ENCODE results near the gene TREML1. TPM values are rescaled to one million over a fixed set of nuclear protein-coding genes. Genes with fewer than 3 reads are reported as not detected.

TREML1 gene
- total RNA-seq, 4 donors from 2014 or later: 8.2 TPM; not detected in 3

DNA sequence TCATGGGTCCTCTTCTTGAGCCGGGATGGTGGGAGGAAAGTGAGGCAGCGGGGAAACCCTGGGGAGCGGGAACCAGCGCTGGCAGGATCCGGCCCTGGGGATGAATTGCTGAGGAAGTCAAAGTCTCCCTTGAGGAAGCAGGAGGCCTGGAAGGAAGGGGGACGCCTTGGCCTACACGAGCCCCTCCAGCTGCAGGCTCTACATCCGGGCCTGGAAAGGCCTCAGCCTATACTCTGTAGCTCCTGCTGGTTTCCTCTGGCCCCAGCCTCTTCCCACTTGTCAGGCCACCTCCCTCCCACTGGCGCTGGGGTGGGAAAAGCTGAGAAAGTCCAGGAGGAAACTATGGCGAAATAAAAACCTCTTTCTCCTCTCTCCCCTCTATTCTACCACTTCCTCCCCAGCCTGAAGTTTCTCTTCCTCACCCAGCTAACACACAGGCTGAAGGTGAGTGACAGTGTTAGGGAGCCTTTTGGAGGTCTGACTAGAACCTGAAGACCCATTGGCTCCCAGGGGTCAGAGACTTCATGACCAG lies 31.9 kb upstream of the TREML1 start:
- H3K4me3 ChIP-seq: no peak overlapping the region
- no peak for TF ChIP-seq POLR2A (IDR thresholded peaks at IDR 0.05)
- TF ChIP-seq, protein P1, sequence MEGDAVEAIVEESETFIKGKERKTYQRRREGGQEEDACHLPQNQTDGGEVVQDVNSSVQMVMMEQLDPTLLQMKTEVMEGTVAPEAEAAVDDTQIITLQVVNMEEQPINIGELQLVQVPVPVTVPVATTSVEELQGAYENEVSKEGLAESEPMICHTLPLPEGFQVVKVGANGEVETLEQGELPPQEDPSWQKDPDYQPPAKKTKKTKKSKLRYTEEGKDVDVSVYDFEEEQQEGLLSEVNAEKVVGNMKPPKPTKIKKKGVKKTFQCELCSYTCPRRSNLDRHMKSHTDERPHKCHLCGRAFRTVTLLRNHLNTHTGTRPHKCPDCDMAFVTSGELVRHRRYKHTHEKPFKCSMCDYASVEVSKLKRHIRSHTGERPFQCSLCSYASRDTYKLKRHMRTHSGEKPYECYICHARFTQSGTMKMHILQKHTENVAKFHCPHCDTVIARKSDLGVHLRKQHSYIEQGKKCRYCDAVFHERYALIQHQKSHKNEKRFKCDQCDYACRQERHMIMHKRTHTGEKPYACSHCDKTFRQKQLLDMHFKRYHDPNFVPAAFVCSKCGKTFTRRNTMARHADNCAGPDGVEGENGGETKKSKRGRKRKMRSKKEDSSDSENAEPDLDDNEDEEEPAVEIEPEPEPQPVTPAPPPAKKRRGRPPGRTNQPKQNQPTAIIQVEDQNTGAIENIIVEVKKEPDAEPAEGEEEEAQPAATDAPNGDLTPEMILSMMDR (IDR thresholded peaks at IDR 0.05): no peak
- DNase-seq: no peak
- no peak overlapping the region for H3K27ac ChIP-seq
- no peaks in the 10 kb centered on the region for H3K27me3 ChIP-seq
- no peaks in the 10 kb centered on the region for H3K4me1 ChIP-seq
- H3K9me3 ChIP-seq: no peaks in the 10 kb centered on the region
- intact Hi-C loops (cut with DNase I; ENCODE audit: low total_unique reads): no loop called here
- no peaks in the 10 kb centered on the region for H3K36me3 ChIP-seq

DNA sequence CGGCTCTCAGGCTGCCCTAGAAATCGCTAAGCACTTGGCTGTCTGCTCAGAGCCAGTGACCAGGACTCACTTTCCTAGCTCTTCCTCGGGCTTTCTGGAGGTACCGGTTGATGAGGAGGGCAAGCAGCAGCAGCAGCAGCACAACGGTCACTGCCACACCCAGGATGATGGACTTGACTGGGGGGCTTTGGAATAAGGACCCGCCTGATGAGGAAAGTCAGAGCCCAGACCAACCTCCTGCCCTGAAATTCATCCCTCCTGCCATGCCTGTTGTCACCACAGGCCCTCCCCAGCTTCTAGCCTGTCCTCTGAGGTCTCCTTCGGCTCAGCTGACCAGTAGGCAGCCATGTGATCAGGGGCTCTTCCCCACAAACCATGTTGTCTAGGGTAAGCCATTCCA lies 30.6 kb upstream of the TREML1 start:
- Histone ChIP-seq H3K27me3 (no peaks in the 10 kb centered on the region), H3K4me1 (no peaks in the 10 kb centered on the region), H3K9me3 (no peaks in the 10 kb centered on the region), H3K27ac (no peak overlapping the region), H3K4me3 (no peak overlapping the region), H3K36me3 (no peaks in the 10 kb centered on the region)
- TF ChIP-seq, protein P1 (IDR thresholded peaks at IDR 0.05): no peak
- TF ChIP-seq POLR2A (IDR thresholded peaks at IDR 0.05): no peak
- intact Hi-C loops (cut with DNase I; ENCODE audit: low total_unique reads): no loop called here
- DNase-seq: no peak

DNA sequence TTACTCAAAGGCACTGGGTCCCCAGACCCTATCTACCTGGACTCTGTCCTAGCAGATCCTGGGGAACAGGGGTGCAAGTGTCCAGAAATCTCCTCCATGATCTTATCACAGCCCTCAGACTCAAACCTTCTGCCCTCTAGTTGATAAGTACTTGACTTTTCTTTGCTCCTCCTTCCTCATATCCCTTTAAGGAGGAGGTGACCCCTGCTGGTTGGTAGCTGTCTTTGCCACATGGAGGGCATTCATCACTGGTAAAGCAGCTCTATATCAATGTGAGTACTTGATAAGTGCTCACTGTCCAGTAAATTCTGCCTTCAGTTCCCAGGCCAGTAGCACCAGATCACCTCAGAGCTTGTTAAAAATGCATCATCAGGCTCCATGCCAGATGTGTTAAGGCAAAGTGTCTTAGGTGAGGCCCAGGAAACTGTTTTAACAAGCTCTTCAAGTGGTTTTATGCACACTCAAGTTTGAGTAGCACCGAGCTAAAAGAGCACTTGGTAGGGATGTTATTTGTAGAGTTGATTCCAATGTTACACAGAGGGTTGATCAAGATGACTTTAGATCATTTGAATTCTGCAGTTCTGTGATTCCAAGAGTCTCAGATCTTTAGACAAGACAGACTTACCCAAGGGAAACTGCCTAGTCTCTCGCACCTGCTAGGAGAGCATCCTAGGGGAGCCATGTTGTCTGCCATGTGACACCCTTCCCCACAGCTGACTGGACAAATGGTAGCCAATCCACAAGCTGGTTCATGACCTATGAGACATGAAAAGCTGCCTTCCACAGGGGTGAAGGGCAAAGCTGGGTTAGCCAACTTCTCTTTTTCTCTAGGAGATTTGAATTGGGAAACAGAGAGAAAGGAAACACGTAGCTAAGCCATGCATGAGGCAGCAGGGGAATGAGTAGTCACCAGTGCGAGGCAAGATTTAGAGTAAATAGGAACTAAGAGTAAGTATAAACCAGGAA lies 28.2 kb upstream of the TREML1 start:
- intact Hi-C loops (cut with DNase I; ENCODE audit: low total_unique reads): no loop called here
- TF ChIP-seq, protein P1 (IDR thresholded peaks at IDR 0.05): no peak
- no peak for TF ChIP-seq POLR2A (IDR thresholded peaks at IDR 0.05)
- H3K36me3 ChIP-seq: no peaks in the 10 kb centered on the region
- H3K27ac ChIP-seq: no peak overlapping the region
- no peak overlapping the region for H3K4me3 ChIP-seq
- H3K27me3 ChIP-seq: no peaks in the 10 kb centered on the region
- no peaks in the 10 kb centered on the region for H3K9me3 ChIP-seq
- no peaks in the 10 kb centered on the region for H3K4me1 ChIP-seq
- no peak for DNase-seq

DNA sequence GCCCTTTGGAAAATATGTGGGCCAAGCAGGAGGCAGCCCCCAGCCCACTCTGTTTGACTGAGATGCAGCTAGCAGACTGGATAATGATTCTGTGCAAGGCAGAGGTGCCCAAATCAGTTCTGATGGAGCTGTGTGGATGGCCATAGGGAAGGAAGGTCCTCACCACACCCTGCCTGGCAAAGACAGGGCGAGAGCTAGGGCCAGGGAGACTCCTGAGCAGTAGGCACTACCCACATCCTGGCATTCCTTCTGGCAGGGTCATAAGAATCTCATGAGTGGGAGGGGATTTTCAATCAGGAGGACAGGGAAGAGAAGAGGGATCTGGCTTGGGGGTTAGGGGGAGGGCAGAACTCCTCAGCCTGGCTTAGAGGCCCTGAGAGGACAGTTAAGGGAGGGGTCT lies 27.4 kb upstream of the TREML1 start:
- Histone ChIP-seq H3K4me1 (no peaks in the 10 kb centered on the region), H3K27ac (no peak overlapping the region), H3K27me3 (no peaks in the 10 kb centered on the region), H3K9me3 (no peaks in the 10 kb centered on the region), H3K4me3 (no peak overlapping the region), H3K36me3 (no peaks in the 10 kb centered on the region)
- TF ChIP-seq POLR2A (IDR thresholded peaks at IDR 0.05): no peak
- TF ChIP-seq, protein P1 (IDR thresholded peaks at IDR 0.05): no peak
- intact Hi-C loops (cut with DNase I; ENCODE audit: low total_unique reads): no loop called here
- DNase-seq: no peak

DNA sequence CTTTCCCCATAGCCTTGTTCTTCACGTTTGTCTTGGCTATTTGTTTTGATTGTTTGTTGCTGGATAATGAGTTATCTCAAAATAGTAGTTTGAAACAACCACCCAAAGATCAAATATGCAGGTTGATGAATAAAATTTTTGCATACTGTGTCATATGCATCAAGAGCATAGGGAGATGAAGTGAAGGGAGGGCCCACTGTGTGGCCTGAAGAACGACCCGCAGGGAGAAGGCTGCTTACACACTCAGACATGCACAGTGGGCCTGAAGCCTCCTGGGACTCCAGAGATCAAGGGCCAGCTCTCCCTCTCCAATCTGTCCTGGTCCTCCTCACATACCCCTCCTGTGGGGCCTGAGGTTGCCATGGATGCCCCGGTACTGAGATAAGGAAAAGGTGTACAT lies 25.0 kb upstream of the TREML1 start:
- Histone ChIP-seq H3K9me3 (no peaks in the 10 kb centered on the region), H3K4me1 (no peaks in the 10 kb centered on the region), H3K27me3 (no peaks in the 10 kb centered on the region), H3K27ac (no peak overlapping the region), H3K36me3 (no peaks in the 10 kb centered on the region), H3K4me3 (no peak overlapping the region)
- no peak for DNase-seq
- intact Hi-C loops (cut with DNase I; ENCODE audit: low total_unique reads): no loop called here
- TF ChIP-seq, protein P1 (IDR thresholded peaks at IDR 0.05): no peak
- no peak for TF ChIP-seq POLR2A (IDR thresholded peaks at IDR 0.05)

All from uterus (tissue), 4 donors.